CD4-positive, alpha-beta T cell treated with Interleukin-6 at 100 ng/mL for 8 hours (primary cell): ENCODE measurements around the gene BYSL.
"Not testable (repeated sequence)": the region's sequence is repeated elsewhere in the genome, so short reads cannot be mapped to it uniquely, and the experiment has no call there.

ENCODE experiments used
- DNase-seq: peaks from one replicate; pipeline ENCODE4 v3.0.0-alpha.2; 2020; ENCODE audit warnings: mixed read lengths, low spot score

BYSL gene

DNA sequence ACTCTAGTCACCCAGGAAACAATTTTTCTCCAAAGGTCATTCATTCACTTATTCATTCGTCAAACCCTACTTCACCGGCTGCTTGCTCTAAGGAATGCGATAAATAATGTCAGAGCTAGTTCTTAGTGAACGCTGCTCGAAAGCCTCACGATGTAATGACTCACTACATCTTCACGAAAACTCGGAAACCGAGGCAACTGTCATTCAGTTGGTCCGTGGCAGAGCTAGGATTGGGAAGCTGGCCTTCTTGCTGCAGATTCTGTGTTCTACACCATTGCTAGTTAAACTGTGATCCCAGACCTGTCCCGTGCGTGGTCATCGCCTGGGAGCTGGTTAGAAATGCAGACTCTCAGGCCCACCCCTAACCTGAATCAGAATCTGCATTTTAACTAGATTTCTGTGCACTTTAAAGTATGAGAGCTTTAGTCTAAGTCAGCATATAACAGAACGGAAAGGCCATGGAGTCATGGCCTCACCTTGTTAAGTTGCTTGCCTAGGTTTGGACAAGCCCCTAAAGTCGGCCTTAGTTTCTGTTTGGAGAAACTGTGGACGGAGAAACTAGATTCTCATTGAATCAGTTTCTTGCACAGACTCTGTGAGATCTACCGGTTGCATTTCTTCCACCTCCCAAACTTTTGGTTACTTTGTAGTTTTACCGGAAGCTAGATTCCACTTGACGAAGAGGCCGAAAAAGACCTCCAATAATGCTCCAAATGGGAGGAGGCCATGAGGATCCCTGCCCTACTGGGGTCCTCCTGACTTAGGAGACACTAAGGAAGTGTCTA, 21.0 kb downstream of the BYSL start:
- DNase-seq, result no peak

DNA sequence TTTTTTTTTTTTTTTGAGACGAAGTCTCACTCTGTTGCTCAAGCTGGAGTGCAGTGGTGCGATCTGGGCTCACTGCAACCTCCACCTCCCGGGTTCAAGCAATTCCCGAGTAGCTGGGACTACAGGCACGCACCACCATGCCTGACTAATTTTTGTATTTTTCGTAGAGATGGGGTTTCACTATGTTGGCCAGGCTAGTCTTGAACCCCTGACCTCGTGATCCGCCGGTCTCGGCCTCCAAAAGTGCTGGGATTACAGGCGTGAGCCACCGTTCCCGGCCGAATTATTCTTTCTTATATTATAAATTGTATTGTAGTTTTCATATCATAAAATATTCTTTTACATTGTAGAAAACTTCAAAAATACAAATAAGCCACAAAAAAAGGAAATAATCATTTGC, 21.6 kb downstream of the BYSL start:
- not testable (repeated sequence) for DNase-seq

DNA sequence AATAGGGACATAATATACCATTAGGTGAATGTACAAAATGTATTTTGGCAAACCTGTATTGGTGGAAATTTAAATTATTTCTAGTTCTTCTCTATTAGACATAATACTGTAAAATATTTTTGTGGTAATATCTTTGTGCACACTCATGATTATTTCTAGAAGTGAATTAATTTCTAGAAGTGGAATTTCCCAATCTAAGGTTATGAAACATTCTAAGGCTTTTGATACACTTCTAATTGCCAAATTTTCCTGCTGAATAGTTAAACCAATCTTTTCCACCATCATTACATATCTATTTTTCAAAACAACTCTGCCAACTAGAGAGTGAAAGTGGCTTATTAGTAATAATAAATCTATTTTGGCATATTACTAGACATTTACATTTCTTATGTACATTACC, 22.2 kb downstream of the BYSL start:
- no peak for DNase-seq

DNA sequence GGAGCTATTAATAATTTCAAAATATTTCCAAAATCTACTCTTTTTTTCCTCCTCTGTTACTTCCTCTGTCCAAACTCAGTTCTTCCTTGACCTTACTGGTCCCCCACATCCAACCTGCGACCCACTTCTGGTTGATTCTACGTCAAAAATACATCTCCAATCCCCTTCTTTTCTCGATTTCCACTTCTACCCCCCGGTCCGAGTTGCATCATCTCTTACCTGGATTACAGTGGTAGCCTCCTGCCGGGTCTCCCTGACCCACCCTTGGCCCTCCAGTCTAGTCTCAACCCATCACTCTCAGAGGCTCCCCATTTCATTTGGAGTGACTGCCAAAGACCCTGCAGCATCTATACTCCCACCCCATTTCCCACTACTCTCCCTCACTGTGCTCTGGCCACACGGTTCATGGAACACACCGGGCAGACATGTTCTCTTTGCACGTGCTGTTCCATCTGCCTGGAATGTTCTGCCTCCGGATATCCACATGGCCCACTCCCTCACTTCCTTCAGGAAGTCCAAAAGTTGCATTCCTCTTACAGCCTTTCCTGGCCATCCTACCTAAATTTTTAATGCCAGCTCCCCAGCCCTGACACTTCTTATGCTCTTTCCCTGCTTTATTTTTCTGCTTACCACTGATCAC, 26.4 kb downstream of the BYSL start:
- DNase-seq, result no peak

DNA sequence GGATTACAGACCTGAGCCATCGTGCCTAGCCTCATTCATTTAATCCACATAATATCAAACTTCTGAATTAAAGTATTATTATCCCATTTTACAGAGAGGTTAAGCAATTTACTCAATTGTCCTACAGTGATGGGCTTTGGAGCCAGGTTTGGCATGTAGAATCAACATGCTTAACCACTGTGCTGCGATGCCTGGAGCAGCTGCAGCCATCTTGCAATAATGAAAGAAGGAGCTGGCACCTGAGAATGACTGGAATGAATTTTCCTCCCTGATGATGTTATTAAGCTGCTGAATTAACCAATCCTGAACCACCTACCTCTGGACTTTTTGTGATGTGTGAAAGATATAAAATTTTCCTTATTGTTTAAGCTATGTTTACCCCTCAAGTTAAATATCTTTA, 33.4 kb downstream of the BYSL start:
- no peak for DNase-seq

DNA sequence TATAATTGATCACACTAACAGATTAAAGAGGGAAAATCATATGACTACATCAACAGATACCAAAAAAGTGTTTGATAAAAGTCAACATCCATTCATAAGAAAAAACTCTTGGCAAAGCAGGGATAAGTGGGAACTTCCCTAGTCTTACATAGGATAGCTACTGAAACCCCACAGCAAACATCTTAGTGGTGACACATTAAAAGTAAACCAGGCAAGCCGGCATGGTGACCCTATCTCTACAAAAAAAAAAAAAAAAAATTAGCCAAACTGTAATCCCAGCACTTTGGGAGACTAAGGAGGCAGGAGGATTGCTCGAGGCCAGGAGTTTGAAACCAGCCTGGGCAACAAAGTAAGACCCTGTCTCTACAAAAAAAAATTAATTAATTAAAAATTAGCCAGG, 34.1 kb downstream of the BYSL start:
- no peak for DNase-seq

DNA sequence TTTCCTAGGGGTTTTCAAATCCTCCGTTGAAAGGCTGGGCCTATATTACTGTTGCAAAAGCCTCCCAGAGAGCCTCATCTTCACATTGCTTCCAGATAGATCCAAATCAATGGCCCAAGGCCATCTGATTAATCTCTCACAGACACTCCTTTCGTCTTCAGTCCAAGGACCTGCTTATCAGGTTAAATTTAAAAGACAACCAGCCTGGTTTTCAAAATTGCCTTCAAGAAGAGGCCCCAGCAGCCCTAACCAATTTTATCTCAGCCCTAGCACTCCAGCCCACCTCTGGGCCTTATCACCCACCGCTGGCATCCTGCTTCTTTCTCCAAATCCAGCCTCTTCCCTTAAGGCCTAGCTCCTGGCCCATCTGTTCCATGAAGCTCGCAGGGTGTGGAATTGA, 35.8 kb downstream of the BYSL start:
- no peak for DNase-seq

DNA sequence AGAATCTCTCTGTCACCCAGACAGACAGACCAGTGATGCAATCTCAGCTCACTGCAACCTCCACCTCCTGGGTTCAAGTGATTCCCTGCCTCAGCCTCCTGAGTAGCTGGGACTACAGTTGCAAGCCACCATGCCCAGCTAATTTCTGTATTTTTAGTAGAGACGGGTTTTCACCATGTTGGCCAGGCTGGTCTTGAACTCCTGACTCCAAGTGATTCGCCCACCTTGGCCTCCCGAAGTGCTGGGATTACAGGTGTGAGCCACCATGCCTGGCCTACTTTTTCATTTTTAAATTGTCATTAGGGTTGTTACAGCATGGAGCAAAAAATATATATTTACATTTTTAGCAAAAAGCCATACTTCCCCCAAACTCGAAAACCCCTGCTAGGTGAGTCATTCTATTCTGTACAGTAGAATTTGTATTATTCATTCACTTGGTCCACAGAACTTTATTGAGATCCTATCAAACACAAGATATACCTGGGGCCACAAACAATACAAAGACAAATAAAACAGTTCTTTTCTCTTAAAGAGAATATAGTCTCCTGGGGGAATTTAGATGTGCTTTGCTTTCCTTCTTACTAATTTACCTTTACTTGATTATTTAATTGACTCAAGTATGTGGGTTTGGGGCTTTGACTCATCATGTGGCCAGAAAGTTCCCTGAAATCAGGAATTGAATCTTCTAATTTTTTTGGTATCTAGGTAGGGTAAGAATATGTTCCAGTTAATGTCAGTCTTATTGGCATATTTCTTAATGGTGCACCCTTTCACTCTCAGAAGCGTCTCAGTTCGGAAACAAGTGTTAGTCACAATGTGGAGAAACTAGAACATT, 36.9 kb downstream of the BYSL start:
- DNase-seq, result no peak

DNA sequence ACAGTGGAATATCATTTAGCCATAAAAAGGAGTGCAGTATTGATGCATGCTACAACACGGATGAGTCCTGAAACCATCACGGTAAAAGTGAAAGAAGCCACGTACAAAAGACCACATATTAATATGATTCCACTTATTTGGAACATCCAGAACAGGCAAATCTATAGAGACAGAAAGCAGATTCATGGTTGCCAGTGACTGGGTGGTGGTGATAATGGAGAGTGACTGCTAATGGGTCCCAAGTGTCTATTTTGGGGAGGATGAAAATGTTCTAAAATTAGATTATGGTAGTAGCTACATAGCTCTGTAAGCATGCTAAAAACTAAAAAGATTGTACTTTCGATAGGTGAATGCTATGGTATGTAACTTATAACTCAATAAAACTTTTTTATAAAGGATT, 38.7 kb downstream of the BYSL start:
- DNase-seq, result no peak

DNA sequence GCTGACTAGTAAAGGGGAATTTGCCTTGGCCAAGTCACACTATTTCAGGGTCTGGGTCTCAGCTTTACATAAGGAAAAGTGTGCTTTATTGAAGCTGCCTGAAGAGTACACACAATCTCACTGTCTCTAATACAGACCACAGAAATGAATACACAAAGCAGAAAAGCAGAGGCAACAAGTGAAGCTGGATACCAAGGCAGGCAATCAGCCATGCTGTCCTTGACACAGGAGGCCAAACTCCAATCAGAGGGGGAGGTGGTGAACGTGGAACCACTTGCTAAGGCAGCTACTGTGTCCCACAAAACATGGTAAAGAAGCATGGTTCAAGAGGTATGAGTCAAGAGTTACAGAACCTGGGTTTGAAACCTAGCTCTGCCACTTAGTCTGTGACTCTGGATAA, 42.1 kb downstream of the BYSL start:
- DNase-seq, result no peak

DNA sequence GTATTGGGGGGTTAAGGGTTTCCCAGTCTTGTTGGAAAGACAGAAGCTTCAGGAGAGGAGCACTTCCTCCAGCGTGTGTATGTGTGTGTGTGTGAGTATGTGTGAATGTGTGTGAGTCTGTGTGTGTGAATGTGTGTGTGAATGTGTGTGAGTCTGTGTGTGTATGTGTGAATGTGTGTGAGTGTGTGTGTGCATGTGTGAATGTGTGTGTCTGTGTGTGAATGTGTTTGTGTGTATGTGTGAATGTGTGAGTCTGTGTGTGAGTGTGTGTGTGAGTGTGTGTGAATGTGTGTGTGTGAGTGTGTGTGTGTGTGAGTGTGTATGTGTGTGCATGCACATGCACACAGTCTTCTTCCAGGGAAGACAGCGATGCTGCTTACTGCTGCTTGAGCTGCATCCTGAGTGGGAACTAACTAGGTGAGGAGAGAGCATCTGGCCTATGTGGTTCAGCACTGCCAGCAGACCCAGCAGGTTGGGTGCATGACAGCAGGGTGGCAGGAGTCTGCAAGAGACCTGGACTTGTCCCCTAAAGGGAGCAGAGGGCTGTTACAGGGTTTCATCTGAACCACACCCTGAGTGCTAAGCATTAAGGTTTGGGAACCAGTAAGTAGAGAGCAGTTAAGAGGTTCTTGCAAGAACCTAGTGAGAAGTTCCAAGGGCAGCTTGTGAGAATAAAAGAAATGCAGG, 43.0 kb downstream of the BYSL start:
- no peak for DNase-seq

DNA sequence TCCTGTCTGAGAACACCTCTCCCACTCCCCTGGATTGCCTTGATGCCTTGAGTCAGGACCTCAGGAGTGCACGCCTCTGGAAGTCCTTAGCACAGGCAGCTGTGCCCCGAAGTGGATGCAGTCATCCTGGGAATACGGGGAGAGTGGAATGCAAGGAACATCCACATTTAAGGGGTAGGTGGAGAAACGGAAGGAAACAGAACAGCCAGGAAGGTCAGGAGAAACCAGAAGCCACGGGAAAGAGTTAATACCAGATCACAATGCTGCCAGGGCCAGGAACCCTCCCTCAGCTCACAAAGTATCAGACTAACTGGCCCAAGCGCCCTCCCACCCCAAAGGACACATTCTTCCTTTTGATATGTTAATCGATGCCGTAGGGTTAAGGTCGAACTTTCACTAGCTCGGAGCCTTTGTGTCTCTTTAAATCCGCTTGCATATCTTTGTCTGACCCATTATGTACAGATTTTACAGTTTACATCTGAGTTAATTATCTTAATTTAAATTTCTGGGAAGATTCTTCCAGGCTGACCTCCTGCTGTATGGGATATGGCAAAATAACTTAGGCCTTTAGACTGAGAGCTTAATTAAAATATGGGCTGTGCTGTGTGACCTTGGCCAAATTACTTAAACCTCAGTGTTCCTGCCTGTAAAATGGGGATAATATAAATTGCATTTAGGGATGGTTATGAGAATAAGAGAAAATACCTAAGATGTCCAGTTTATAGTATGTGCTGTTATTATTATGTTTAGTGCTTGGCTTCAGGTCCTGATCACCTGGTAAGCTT, 44.3 kb downstream of the BYSL start:
- no peak for DNase-seq

DNA sequence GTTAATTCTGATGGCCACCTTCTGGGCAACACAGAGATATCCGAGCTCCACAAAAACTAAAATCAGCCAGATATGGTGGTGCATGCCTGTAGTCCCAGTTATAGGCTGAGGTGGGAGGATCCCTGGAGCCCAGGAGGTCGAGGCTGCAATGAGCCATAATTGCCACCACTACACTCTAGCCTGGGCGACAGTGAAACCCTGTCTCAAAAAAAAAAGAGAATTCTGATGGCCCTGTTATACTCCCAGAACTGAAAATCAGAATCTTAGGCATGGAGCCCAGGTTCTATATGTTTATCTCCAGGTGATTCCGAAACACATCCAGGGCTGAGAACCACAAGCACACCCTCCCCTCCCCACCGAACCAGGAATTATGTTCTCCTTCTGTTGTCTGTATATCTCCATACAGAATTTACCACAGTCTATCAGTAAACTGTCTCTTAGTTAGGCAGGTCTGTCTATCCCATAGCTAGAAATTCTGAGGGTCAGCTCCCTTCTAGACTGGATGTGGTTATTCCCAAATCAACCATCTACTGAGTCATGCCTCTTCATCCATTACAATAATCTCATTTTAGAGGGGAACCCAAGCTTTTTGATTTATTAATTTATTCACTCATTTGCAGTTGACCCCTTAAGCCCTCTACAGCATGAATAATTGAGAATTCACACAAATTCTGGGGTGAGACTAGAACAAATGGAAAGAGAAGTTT, 45.1 kb downstream of the BYSL start:
- DNase-seq, result no peak

DNA sequence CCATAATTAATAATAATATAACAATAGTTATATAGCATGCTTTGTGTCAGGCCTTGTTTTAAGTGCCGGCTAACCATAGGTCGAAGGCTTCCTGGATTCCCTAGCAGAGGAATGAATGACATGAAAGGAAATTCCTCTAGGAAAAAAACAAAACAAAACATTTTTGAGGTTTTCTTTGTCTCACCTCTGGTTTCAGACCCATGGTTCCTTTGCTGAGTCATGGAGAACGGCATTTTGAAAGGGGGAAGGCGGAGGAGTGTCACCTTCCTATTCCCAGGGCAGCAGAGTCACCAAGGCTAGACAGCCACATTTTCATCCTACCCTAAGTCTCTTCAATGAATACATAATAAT, 45.6 kb downstream of the BYSL start:
- no peak for DNase-seq

DNA sequence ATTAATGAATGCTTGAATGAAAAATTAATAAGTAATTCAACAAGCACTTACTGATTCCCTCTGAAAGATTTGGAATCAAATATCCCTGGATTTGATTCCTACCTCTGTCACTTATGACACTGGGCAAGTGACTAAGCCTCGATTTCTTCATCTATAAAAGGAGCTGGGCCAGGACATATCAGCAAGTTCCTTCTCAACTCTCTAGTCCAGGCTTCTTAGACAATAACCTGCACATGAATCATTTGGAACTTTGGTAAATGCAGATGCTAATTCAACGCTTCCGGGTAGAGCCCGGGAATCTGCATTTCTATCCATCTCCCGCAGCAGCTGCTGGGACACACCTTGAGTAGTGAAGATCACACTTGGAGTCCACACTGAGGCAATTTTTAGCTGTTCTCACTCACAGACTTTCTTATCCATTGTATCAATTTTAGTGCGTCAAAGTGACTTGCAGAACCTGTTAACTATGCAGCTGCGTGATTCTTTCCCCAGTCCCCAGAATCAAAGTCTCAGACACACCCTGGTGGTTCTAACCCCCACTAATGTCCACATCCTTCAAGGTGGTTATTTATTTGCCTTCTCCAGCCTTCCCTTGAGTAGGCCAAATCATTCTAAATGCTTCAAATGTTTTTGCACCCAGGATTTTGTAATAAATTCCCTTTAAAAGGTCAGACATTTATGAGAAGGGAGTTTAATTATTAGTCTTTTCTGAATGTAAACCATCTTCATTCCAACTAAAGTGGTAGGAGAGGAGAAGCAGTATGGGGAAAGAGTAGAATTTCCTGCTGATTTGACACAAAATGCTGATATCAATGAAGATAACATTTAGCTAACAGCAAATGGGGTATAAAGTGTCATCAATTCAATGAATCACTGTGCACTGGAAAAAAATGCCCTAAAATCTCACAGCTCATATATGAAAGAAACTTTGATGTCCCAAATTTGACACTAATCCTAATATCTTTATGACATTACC, 46.3 kb downstream of the BYSL start:
- no peak for DNase-seq

DNA sequence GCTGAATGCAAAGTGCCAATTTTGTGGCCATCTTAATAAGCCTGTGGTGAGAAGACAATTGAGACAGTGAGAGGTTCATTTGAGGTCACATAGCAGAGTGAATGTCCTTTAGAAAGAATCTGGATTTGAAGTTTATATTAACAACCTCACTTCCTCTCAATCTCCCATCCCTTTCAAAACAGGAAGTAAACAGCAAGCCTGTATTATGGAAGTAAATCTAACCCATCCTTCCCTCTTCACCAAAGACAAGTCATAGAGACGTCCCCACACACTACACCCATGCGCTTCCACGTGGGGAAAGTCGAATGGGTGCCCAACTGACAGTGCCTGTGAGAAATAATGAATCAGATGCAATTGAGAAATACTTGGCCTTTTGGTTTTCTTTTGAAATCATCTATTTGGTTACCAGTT, 49.1 kb downstream of the BYSL start:
- DNase-seq, result no peak

DNA sequence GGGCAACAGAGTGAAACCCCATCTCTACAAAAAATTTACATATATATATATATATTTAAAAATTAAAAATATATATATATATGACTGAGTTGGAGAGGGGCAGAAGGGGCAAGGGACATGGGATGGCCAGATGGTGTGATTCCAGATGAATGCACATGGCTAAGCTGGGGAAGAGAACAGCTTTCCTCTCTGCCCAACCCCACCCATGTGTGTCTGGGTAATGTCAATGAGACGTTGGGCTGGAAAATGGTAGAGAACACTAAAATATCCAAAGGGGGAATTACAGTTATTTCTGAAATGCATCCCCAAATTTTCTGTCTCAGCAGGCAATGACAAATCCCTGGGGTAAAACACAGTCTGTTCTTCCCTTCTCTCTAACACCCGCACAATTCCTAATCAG, 51.5 kb downstream of the BYSL start:
- no peak for DNase-seq

DNA sequence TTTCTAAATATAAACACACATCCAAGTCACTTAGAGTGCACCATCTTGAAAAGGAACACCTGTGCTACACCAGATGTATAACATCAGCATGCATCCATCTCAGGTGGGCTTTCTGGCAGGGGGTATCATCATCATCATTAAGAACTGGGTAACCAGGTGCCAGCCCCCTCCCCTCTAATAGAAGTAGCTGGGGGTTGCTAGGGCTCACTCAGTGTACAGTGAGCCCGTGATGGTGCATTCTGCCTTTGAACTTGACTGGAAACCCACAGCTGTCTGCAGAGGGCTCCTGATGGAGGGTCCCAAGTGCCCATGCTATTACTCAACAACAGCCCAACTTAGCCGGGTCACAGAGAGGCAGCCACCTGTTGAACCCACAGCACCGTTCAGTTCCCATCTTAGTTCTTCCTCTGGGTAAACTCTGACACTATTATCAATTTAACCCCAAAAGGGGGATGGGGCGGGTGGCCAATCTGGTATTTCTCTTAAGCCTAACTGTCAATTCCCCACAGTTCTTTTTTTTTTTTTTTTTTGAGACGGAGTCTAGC, 53.1 kb downstream of the BYSL start:
- DNase-seq, result no peak

DNA sequence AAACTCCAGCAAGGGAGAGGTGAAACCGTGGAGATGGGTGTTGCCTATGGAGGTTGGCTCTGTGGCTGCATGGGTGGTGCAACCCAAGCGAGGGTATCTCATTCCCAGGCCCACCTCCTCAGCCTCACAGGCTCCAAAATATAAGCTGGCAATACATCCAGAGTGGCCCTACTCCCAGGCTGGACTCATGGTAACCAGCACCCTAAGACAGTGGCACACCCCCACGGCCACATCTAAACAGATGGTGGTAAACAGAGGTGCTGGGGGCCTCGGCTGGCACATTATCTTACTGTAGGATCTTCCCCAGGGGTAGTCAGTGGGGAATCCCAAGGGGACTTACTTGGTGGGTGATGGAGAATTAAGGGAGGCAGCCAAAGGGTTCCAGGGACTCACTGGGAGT, 54.0 kb downstream of the BYSL start:
- DNase-seq, result no peak
